ENCODE measurements around the gene DDX47. TPM values are rescaled to one million over a fixed set of nuclear protein-coding genes. Genes with fewer than 3 reads are reported as not detected.
A peak's percentile ranks its signal among the peaks of the same experiment; 100 is the strongest.
"Not testable (repeated sequence)": the region's sequence is repeated elsewhere in the genome, so short reads cannot be mapped to it uniquely, and the experiment has no call there.

DDX47 gene
- total RNA-seq, 1 donor from 2014 or later, result 59.6 TPM

DNA sequence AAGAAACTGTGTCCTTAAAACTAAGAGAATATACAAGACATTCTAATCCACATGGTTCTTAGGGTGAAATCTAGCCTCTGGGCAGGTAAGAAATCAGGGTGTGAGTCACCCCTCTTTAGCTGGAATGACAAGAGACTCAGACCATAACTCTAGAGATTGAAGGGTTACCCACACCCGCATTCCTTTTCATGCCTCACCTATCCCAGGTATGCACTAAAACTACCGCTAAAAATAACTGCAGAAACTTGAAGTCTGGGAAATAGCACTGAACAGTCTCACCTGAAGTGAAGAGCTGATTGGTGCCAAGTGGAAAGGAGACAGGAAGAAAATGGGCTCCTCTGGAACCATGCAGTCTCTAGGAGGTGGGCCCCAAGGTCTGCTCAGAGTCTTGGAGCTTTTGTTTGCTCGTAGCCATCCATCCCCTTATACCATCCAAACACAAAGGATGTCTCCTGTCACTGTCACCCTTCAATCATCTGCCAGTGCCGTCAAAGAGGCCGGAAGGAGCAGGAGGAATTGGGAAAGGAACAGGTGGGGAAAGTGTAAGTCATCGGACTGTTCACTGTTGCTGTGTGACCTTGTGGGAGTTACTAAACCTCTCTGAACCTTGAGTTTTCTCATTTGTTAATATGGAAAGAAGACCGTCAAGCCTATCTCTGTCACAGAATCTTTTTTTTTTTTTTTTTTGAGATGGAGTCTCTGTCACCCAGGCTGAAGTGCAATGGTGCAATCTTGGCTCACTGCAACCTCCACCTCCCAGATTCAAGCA is 22.4 kb downstream of the DDX47 start:
- DNase-seq (no peak), ATAC-seq (peak; percentile 90)
- Histone ChIP-seq H3K36me3 (peaks cover 36% of the 10 kb centered on the region), H3K9me3 (no peaks in the 10 kb centered on the region), H3K4me3 (no peak overlapping the region), H3K4me1 (peaks cover 9% of the 10 kb centered on the region), H3K27ac (peak overlapping the region; percentile 76), H3K27me3 (no peaks in the 10 kb centered on the region)
- TF ChIP-seq, protein P1, sequence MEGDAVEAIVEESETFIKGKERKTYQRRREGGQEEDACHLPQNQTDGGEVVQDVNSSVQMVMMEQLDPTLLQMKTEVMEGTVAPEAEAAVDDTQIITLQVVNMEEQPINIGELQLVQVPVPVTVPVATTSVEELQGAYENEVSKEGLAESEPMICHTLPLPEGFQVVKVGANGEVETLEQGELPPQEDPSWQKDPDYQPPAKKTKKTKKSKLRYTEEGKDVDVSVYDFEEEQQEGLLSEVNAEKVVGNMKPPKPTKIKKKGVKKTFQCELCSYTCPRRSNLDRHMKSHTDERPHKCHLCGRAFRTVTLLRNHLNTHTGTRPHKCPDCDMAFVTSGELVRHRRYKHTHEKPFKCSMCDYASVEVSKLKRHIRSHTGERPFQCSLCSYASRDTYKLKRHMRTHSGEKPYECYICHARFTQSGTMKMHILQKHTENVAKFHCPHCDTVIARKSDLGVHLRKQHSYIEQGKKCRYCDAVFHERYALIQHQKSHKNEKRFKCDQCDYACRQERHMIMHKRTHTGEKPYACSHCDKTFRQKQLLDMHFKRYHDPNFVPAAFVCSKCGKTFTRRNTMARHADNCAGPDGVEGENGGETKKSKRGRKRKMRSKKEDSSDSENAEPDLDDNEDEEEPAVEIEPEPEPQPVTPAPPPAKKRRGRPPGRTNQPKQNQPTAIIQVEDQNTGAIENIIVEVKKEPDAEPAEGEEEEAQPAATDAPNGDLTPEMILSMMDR (IDR thresholded peaks at IDR 0.05), result no peak
- intact Hi-C loops (cut with DNase I), result loop anchor here (5.0 kb wide), 1 partner anchor 147 kb away; no protein-coding TSS in a partner anchor

DNA sequence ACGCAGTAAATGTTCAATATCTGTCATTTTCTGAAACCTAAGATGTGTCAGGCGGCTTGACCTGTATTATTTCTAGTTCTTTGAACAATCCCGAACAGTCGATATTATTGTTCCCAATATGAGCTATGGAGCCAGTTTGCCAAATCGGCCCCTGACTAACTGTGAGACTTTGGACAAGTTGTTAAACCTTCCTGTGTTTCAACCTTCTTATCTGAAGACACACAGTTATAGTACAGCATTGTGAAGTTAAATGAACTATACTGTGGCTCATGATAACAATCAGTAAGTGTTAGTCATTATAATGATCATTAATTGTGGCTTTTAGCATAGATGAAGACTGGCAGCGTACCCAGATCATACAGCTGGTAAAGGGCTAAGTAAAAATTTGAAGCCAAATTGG is 23.4 kb downstream of the DDX47 start:
- no peaks in the 10 kb centered on the region for H3K9me3 ChIP-seq
- DNase-seq (no peak), ATAC-seq (no peak)
- H3K4me3 ChIP-seq, result no peak overlapping the region
- H3K36me3 ChIP-seq, result peaks cover 27% of the 10 kb centered on the region
- intact Hi-C loops (cut with DNase I), result loop anchor here (5.0 kb wide), 1 partner anchor 146 kb away; no protein-coding TSS in a partner anchor
- peak overlapping the region; percentile 76 for H3K27ac ChIP-seq
- TF ChIP-seq, protein P1 (IDR thresholded peaks at IDR 0.05), result no peak
- H3K4me1 ChIP-seq, result peaks cover 9% of the 10 kb centered on the region
- H3K27me3 ChIP-seq, result no peaks in the 10 kb centered on the region

DNA sequence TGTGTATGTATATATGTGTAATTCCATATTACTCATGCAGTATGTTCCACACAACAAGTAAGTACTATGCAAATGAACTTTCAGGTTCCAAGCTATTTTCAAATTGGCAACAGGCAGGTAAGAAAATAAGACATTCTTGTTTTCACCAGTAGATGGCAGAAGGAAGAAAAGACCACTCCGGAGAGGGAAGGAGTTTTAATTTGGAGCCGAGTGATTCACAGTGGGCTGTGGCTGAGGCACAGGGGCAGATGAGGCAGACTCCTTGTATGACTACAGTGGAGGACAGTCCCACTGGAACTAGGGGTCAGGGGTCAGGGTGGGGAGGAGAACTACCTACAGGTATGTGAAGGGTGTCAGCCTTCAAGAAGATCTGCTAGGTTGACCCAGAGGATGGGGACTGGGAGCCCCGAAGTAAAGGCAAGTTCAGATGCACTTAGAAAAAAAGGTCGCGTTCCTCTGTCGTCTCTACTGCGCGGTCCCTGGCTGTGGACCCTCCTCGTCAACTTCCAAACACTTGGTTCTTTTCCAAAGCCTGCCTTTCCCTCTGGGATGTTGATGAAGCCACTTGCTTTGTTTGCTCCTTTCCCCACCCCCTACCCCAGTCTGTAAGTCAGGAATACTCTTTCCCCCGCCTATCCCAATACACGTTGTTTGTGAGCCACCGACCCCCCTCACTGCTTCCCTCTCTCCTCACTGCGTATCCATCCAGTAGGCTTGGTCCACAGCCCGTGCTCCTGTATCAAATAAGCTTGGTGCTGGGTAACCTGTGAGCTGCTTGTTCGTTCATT is 24.1 kb downstream of the DDX47 start:
- intact Hi-C loops (cut with DNase I), result loop anchor here (5.0 kb wide), 1 partner anchor 145 kb away; no protein-coding TSS in a partner anchor
- Histone ChIP-seq H3K4me1 (peaks cover 9% of the 10 kb centered on the region), H3K27ac (peak overlapping the region; percentile 24), H3K4me3 (peak overlapping the region; percentile 8), H3K27me3 (no peaks in the 10 kb centered on the region), H3K9me3 (no peaks in the 10 kb centered on the region), H3K36me3 (peaks cover 21% of the 10 kb centered on the region)
- DNase-seq, result no peak
- TF ChIP-seq, protein P1 (IDR thresholded peaks at IDR 0.05), result peak; percentile 54
- peak; percentile 77 for ATAC-seq

DNA sequence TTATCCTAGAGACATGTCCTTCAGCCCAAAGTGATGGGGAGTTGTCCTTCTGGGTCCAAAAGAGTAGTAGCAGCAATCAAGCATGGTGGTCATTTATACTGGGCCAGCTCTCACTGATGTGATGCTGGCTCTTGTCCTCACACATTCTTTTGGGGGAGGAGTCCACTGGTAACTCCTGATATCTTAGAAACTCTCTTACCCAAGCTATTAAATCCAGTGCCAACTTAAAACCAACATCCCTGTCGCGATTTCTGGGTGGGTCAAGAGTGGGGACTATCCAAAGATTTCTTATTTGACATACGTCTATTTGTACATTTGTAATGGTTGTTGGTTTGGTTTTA is 24.6 kb downstream of the DDX47 start:
- Histone ChIP-seq H3K36me3 (peaks cover 15% of the 10 kb centered on the region), H3K27ac (peak overlapping the region; percentile 24), H3K4me3 (no peak overlapping the region), H3K4me1 (peaks cover 9% of the 10 kb centered on the region), H3K27me3 (no peaks in the 10 kb centered on the region), H3K9me3 (no peaks in the 10 kb centered on the region)
- ATAC-seq (peak; percentile 27), DNase-seq (no peak)
- TF ChIP-seq, protein P1 (IDR thresholded peaks at IDR 0.05), result no peak
- intact Hi-C loops (cut with DNase I), result loop anchor here (5.0 kb wide), 1 partner anchor 145 kb away; no protein-coding TSS in a partner anchor

DNA sequence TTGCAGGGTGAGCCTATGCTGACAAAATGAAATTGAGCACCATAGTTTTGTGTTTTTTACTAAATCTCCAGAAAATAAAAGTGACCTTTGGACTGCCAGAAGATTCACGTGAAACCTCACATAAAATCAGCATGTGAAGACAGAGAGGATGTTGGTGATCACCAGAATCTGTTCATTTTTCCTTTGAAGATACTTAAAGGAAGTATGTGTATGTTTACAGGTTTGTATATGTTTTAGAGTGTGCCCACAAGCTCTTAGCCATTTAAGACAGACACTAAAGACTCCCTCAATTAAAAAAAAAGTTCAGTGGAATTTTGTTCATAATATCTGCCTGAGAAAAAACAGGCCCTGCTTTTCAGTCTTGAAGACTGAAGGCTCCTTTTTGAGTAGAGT is 25.9 kb downstream of the DDX47 start:
- Histone ChIP-seq H3K27ac (no peak overlapping the region), H3K9me3 (no peaks in the 10 kb centered on the region), H3K4me3 (no peak overlapping the region), H3K36me3 (peaks cover 3% of the 10 kb centered on the region), H3K27me3 (no peaks in the 10 kb centered on the region), H3K4me1 (peaks cover 9% of the 10 kb centered on the region)
- intact Hi-C loops (cut with DNase I), result loop anchor here (5.0 kb wide), 1 partner anchor 143 kb away; no protein-coding TSS in a partner anchor
- ATAC-seq, result no peak
- DNase-seq, result no peak
- TF ChIP-seq, protein P1 (IDR thresholded peaks at IDR 0.05), result no peak

DNA sequence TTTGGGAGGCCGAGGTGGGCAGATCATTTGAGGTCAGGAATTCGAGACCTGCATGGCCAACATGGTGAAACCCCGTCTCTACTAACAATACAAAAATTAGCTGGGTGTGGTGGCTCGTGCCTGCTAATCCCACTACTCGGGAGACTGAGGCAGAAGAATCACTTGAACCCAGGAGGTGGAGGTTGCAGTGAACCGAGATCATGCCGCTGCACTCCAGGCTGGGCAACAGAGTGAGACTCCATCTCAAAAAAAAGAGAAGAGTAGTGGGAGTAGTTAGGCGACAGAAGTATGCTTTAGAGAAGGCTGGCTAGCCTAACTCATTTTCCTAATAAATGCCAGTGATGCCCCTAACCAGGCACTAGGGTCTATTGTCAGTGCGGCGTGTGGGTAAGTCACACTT is 26.3 kb downstream of the DDX47 start:
- H3K9me3 ChIP-seq, H3K4me3 ChIP-seq, H3K36me3 ChIP-seq, H3K27me3 ChIP-seq, DNase-seq, ATAC-seq, H3K4me1 ChIP-seq, H3K27ac ChIP-seq: not testable (repeated sequence)
- intact Hi-C loops (cut with DNase I), result loop anchor here (5.0 kb wide), 1 partner anchor 143 kb away; no protein-coding TSS in a partner anchor
